ENCODE measurements around the gene BMP7. TPM values are rescaled to one million over a fixed set of nuclear protein-coding genes. Genes with fewer than 3 reads are reported as not detected.

The BMP7 gene
- total RNA-seq, 1 donor from 2014 or later = 3.7 TPM

DNA sequence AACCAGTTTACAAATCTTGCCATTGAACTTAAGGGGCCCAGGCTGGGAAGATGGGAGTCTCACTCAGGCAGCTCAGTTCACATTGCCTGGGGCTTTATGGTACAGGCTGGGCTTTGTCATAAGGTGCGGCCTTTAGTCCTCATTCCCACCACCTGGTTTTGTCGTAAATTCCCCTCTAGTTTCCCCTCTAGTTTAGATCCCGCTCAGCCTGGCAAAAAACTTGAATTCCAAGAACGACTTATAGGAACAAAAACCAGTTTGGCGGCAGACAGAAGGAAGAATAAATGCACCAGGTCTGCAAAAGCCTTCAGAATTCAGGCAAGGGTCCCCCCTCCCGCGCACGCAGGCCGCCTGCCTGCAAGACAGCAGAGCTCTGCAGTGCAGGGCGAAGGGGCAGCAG lies 4.1 kb downstream of the BMP7 start:
- no peak overlapping the region for H3K4me3 ChIP-seq (ENCODE audit: low read depth, low read length)
- DNase-seq (ENCODE audit: low read depth) = no peak
- TF ChIP-seq, protein P1, sequence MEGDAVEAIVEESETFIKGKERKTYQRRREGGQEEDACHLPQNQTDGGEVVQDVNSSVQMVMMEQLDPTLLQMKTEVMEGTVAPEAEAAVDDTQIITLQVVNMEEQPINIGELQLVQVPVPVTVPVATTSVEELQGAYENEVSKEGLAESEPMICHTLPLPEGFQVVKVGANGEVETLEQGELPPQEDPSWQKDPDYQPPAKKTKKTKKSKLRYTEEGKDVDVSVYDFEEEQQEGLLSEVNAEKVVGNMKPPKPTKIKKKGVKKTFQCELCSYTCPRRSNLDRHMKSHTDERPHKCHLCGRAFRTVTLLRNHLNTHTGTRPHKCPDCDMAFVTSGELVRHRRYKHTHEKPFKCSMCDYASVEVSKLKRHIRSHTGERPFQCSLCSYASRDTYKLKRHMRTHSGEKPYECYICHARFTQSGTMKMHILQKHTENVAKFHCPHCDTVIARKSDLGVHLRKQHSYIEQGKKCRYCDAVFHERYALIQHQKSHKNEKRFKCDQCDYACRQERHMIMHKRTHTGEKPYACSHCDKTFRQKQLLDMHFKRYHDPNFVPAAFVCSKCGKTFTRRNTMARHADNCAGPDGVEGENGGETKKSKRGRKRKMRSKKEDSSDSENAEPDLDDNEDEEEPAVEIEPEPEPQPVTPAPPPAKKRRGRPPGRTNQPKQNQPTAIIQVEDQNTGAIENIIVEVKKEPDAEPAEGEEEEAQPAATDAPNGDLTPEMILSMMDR (conservative IDR thresholded peaks at IDR 0.05; ENCODE audit: low read depth, low read length) = no peak

DNA sequence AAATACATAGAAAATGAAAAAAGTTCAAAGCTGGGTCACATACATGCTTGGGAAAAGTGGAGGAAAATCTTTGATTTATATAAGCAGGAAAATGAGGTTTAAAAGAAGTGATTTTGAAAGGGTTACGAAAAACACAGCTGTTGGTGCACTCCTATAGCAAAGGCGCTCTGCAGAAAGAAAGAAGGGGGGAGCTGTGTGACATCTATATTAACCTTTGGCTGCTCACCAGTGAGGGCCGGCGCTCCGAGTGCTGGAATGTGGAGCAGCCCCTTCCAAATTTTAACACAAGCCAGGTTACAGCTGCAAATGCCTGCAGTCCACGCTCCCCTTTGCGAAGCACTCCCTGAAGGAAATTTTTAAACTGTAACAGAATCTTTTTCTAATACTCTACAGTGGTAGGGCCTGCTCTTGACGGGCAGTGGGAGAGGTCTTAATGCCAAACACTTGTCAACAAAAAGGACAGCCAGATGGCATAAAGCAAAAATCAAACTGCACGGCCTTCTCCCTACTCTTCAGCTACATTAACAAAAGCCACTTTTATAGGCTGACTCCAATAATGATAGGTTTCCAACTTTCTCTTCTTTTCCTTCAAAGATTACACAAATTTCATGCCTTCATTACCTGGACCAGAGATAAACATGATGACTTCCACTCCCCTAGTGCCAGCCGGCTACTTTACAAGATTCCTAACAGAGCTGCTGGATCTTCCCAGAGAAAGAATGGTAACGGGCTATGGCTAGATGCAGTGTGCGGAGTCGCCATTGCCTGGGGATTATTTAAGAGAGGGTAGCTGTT lies 4.8 kb downstream of the BMP7 start:
- no peak overlapping the region for H3K4me3 ChIP-seq (ENCODE audit: low read depth, low read length)
- no peak for DNase-seq (ENCODE audit: low read depth)
- TF ChIP-seq, protein P1 (conservative IDR thresholded peaks at IDR 0.05; ENCODE audit: low read depth, low read length) = no peak

DNA sequence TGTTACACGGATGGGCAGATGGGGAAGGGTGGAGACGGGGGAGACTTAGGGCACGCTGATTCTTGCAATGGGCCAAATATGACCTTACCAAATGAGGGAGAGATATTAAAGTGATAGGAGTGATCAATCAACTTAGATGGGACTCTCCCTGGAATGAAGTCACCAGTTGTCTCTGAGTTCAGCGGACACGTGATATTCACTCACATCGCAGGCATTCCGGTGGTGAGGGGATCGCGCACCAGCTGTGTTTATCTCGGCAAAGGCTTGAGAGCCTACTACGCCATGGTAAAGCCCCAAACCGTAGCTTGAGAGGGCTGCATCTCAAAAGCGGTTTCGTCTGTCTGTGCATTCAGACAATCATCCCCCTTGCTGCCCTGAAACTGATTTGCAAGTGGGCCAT lies 5.5 kb downstream of the BMP7 start:
- TF ChIP-seq, protein P1 (conservative IDR thresholded peaks at IDR 0.05; ENCODE audit: low read depth, low read length) = no peak
- H3K4me3 ChIP-seq (ENCODE audit: low read depth, low read length) = no peak overlapping the region
- no peak for DNase-seq (ENCODE audit: low read depth)

DNA sequence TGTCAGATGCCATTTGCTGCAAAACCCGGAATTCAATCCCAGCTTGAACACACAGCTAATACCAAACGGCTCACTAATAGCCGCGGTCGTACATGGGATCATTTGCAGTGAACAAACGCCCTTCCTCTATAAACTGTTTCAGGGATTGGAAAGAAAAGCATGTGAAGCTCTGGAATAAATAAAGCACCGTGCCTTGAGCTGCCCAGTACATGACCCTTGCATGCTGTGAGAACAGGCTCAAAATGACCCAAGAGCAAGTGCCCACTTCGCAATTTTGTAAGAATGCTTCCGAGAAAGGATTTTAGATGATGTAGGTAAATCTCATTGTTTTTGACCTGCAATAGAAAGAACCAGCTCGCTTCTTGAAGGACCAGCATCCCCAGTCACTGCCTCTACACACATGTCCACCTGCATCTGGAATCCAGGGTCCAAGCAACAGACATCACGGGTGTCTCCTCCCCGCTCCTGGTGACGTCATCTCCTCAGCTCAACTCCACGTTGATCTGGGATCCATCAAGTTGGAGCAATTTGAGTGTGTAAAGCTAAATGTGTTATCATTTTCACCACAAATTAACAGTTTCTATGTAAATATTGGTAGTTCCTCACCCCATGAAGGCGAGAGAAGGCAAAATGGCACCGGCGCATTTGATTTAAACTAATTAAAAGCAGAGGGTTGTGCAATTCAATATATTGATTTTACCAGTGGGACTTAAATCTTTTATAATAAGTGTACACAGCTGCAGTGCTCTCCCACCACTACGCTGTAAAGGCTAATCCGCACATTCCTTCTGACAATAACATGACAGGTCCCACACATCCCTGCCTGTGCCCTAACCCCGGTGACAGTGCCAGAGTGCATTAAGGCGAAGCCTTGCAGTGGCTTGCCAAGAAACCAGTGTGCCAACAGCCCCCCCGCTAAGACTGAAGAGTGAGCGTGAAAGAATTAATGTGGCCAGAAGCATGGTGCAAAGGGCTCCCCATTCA lies 6.2 kb downstream of the BMP7 start:
- H3K4me3 ChIP-seq (ENCODE audit: low read depth, low read length) = no peak overlapping the region
- no peak for DNase-seq (ENCODE audit: low read depth)
- TF ChIP-seq, protein P1 (conservative IDR thresholded peaks at IDR 0.05; ENCODE audit: low read depth, low read length) = no peak

DNA sequence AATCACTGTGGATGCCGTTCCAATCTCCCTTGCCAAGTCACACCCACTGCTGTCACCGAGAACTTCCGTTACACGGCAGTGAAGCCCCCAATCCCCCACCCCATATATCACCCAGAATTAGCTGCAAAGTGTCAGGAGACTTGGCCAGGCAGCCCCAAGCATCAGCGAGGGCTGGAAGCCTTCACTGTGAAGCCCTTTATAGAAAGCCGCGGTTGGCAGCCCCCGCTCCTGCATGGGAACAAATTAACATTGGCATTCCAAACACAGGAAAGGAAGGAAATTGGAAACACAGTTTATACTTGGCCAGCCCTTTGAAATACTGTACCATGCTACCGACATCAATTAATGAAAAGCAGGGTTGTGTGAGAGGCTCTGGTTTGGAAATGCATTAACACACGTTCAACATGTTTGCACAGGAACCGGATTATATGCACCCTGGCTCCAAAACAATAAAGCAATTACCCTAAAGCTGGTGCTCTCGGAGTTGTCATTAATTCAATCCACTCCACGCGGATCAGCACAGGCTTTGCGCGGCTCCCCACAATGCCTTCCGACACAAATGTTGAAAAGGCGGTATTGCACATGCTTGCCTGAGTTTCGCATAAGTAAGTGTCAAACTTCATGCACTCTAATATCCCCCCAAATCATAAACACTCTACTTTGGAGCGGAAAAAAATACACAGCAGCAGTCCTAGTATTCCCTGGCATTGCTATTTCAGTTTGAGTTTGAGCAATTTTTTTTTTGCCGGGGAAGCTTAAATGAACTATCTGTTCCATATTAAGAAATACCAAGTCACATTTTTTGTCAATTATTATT lies 7.1 kb downstream of the BMP7 start:
- DNase-seq (ENCODE audit: low read depth) = no peak
- H3K4me3 ChIP-seq (ENCODE audit: low read depth, low read length) = no peak overlapping the region
- TF ChIP-seq, protein P1 (conservative IDR thresholded peaks at IDR 0.05; ENCODE audit: low read depth, low read length) = no peak

DNA sequence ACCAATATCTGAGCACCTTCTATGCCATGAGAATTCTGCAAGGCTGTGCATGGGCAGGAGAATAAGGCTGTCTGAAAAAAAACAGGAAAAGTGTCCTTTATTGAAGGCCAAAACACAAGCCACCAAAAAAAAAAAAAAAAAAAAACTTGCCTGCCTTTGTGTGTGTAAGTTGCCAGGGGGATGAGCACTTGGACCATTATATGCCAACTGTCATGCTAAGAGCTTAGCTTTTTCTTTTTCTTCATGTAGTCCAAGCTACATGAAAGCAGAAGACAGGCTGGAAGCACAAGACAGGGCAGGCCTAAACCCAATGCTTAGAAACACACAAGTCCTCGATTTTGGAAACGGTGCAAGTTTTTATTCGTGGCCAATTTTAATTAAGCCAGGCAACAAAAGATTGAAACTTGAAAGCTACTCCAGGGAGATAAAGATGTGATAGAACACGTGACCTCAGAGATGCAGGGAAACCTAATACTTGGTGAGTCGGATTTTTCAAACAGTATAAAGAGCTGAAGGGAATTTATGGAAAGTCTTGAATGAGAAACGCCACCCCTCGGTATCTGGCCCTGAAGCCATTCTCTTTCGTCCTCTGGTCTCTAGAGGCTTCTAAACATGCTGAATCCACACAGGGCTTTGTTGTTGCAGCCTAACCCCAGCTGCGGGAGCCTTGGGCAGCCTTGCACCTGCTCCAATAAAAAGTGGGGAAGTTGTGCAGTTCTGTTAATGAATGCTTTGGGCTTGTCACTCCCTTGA lies 8.6 kb downstream of the BMP7 start:
- H3K4me3 ChIP-seq (ENCODE audit: low read depth, low read length) = no peak overlapping the region
- no peak for DNase-seq (ENCODE audit: low read depth)
- TF ChIP-seq, protein P1 (conservative IDR thresholded peaks at IDR 0.05; ENCODE audit: low read depth, low read length) = no peak
